ENCODE results near the gene DOP1B.

DOP1B gene

DNA sequence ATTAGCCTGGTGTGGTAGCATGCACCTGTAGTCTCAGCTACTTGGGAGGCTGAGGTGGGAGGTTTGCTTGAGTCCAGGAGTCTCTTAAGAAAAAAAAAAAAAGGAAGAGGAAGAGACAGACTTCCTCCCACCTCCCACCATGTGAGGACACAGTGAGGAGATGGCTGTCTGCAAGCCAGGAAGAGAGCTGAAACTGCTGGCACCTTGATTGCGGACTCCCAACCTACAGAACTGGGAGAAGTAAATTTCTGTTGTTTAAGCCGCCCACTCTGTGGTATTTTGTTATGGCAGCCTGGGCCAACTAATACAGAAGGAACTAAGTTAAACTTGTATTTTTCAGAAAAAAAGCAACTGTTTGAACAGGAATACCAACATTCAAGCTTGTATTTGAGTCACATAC, 21.7 kb downstream of the DOP1B start:
- Histone ChIP-seq H3K36me3 (ENCODE audit: control insufficient read depth, insufficient read depth, low read length) (no peaks in the 10 kb centered on the region), H3K4me3 (ENCODE audit: low read depth, low read length) (no peak overlapping the region), H3K27ac (ENCODE audit: low read depth, low read length) (no peak overlapping the region), H3K9me3 (ENCODE audit: control insufficient read depth, insufficient read depth, low read depth, low read length) (0 out of 2 replicates have a peak, but pooled peaks cover 3% of the 10 kb centered on the region), H3K27me3 (ENCODE audit: control insufficient read depth, insufficient read depth, low read length) (no peaks in the 10 kb centered on the region), H3K4me1 (ENCODE audit: control insufficient read depth, insufficient read depth, low read length) (no peaks in the 10 kb centered on the region), H3K9ac (ENCODE audit: low read length) (no peak overlapping the region)

GRCh38 chr21:36179145-36179544, 22.5 kb downstream of the DOP1B start:
- no peak overlapping the region for H3K9ac ChIP-seq (ENCODE audit: low read length)
- no peaks in the 10 kb centered on the region for H3K4me1 ChIP-seq (ENCODE audit: control insufficient read depth, insufficient read depth, low read length)
- H3K4me3 ChIP-seq (ENCODE audit: low read depth, low read length) = no peak overlapping the region
- H3K36me3 ChIP-seq (ENCODE audit: control insufficient read depth, insufficient read depth, low read length) = no peaks in the 10 kb centered on the region
- 0 out of 2 replicates have a peak, but pooled peaks cover 3% of the 10 kb centered on the region for H3K9me3 ChIP-seq (ENCODE audit: control insufficient read depth, insufficient read depth, low read depth, low read length)
- no peak overlapping the region for H3K27ac ChIP-seq (ENCODE audit: low read depth, low read length)
- no peaks in the 10 kb centered on the region for H3K27me3 ChIP-seq (ENCODE audit: control insufficient read depth, insufficient read depth, low read length)

DNA sequence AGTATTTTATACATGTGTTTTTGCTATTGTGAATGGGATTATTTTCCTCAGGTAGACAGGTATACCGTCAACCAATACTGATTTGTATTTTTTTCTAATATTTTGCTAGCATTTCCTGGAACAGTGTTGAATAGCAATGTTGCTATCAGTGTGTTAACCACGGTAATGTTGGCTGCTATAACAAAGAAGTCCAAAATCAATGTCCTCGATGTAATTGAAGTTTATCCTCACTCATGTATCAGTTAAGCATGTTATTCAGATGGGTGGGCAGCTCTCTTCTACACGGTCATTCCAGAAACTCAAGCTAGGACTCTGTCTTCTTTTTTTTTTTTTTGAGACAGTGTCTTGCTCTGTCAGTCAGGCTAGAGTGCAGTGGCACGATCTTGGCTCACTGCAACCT, 24.3 kb downstream of the DOP1B start:
- H3K4me1 ChIP-seq (ENCODE audit: control insufficient read depth, insufficient read depth, low read length) = no peaks in the 10 kb centered on the region
- no peak overlapping the region for H3K27ac ChIP-seq (ENCODE audit: low read depth, low read length)
- 0 out of 2 replicates have a peak, but pooled peaks cover 3% of the 10 kb centered on the region for H3K9me3 ChIP-seq (ENCODE audit: control insufficient read depth, insufficient read depth, low read depth, low read length)
- H3K36me3 ChIP-seq (ENCODE audit: control insufficient read depth, insufficient read depth, low read length) = no peaks in the 10 kb centered on the region
- no peak overlapping the region for H3K4me3 ChIP-seq (ENCODE audit: low read depth, low read length)
- H3K9ac ChIP-seq (ENCODE audit: low read length) = no peak overlapping the region
- H3K27me3 ChIP-seq (ENCODE audit: control insufficient read depth, insufficient read depth, low read length) = no peaks in the 10 kb centered on the region

DNA sequence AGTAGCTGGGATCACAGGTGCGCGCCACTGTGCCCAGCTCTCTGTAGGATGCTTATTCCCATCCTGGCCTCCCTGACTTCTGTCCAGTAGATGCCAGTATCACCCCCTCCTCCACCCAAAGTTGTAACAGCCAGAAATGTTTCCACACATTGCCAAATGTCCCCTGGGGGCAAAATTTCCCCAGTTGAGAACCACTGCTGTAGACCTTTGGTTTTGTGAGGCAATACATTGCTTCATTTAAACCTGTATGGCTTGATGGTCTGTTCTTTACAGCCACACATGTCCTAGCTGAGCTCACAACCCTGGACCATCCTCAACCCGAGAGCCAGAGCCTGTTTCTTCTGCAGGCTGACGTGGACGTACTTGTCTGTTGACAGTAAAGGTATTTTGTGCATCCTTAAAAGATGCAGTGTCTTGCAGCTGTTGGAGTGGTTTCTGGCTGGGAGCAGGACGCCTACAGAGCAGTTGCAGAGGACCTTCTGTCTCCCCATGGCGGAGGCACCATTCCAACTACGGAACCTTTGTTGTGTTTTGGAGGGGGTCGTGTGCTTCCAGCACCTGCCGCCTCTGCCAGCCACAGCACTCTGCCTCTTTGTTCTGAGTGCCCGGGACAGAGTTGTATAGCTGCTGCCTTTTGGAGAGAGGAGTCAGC, 26.6 kb downstream of the DOP1B start:
- no peaks in the 10 kb centered on the region for H3K36me3 ChIP-seq (ENCODE audit: control insufficient read depth, insufficient read depth, low read length)
- H3K9ac ChIP-seq (ENCODE audit: low read length) = no peak overlapping the region
- H3K27me3 ChIP-seq (ENCODE audit: control insufficient read depth, insufficient read depth, low read length) = no peaks in the 10 kb centered on the region
- H3K4me3 ChIP-seq (ENCODE audit: low read depth, low read length) = no peak overlapping the region
- H3K4me1 ChIP-seq (ENCODE audit: control insufficient read depth, insufficient read depth, low read length) = peaks cover 7% of the 10 kb centered on the region
- H3K27ac ChIP-seq (ENCODE audit: low read depth, low read length) = no peak overlapping the region
- H3K9me3 ChIP-seq (ENCODE audit: control insufficient read depth, insufficient read depth, low read depth, low read length) = 0 out of 2 replicates have a peak, but pooled peaks cover 3% of the 10 kb centered on the region

DNA sequence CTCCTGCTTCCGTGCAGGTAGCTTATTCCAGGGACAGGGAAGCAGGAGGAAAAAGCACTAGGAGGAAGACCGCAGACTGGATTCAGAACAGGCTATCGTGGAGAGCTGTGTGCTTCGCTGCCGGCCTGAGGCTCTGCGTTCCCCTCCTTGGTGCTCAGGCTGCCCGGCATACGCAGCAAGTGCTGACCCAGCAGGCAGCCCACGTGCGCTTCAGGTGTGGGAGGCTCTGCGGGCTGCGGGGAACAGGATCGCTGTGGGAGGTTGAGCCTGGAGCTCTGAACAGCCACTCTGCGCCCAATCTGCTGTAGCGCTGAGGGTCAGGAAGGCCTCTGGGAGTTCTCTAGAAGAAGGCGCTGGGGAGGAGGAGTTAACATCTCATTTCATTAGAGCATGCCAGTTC, 27.9 kb downstream of the DOP1B start:
- H3K4me3 ChIP-seq (ENCODE audit: low read depth, low read length) = no peak overlapping the region
- no peak overlapping the region for H3K9ac ChIP-seq (ENCODE audit: low read length)
- H3K27me3 ChIP-seq (ENCODE audit: control insufficient read depth, insufficient read depth, low read length) = no peaks in the 10 kb centered on the region
- no peak overlapping the region for H3K27ac ChIP-seq (ENCODE audit: low read depth, low read length)
- 0 out of 2 replicates have a peak, but pooled peaks cover 3% of the 10 kb centered on the region for H3K9me3 ChIP-seq (ENCODE audit: control insufficient read depth, insufficient read depth, low read depth, low read length)
- peaks cover 7% of the 10 kb centered on the region for H3K4me1 ChIP-seq (ENCODE audit: control insufficient read depth, insufficient read depth, low read length)
- H3K36me3 ChIP-seq (ENCODE audit: control insufficient read depth, insufficient read depth, low read length) = no peaks in the 10 kb centered on the region

- H3K4me3 ChIP-seq (ENCODE audit: low read depth, low read length) = no peak overlapping the region
- H3K9ac ChIP-seq (ENCODE audit: low read length) = no peak overlapping the region
- 0 out of 2 replicates have a peak, but pooled peaks cover 3% of the 10 kb centered on the region for H3K9me3 ChIP-seq (ENCODE audit: control insufficient read depth, insufficient read depth, low read depth, low read length)
- H3K36me3 ChIP-seq (ENCODE audit: control insufficient read depth, insufficient read depth, low read length) = no peaks in the 10 kb centered on the region
- H3K27ac ChIP-seq (ENCODE audit: low read depth, low read length) = no peak overlapping the region
- no peaks in the 10 kb centered on the region for H3K27me3 ChIP-seq (ENCODE audit: control insufficient read depth, insufficient read depth, low read length)
- peaks cover 7% of the 10 kb centered on the region for H3K4me1 ChIP-seq (ENCODE audit: control insufficient read depth, insufficient read depth, low read length)
Observed at GRCh38 chr21:36185523-36185922, 28.9 kb downstream of the DOP1B start.

- H3K27me3 ChIP-seq (ENCODE audit: control insufficient read depth, insufficient read depth, low read length) = no peaks in the 10 kb centered on the region
- H3K36me3 ChIP-seq (ENCODE audit: control insufficient read depth, insufficient read depth, low read length) = no peaks in the 10 kb centered on the region
- H3K9ac ChIP-seq (ENCODE audit: low read length) = no peak overlapping the region
- H3K27ac ChIP-seq (ENCODE audit: low read depth, low read length) = no peak overlapping the region
- no peak overlapping the region for H3K4me3 ChIP-seq (ENCODE audit: low read depth, low read length)
- H3K9me3 ChIP-seq (ENCODE audit: control insufficient read depth, insufficient read depth, low read depth, low read length) = no peaks in the 10 kb centered on the region
- H3K4me1 ChIP-seq (ENCODE audit: control insufficient read depth, insufficient read depth, low read length) = peaks cover 7% of the 10 kb centered on the region
Observed at GRCh38 chr21:36186081-36186480, 29.5 kb downstream of the DOP1B start.

GRCh38 chr21:36186506-36187399, 30.1 kb downstream of the DOP1B start:
- no peaks in the 10 kb centered on the region for H3K36me3 ChIP-seq (ENCODE audit: control insufficient read depth, insufficient read depth, low read length)
- no peak overlapping the region for H3K9ac ChIP-seq (ENCODE audit: low read length)
- no peak overlapping the region for H3K27ac ChIP-seq (ENCODE audit: low read depth, low read length)
- no peak overlapping the region for H3K4me3 ChIP-seq (ENCODE audit: low read depth, low read length)
- H3K9me3 ChIP-seq (ENCODE audit: control insufficient read depth, insufficient read depth, low read depth, low read length) = no peaks in the 10 kb centered on the region
- no peaks in the 10 kb centered on the region for H3K27me3 ChIP-seq (ENCODE audit: control insufficient read depth, insufficient read depth, low read length)
- peaks cover 7% of the 10 kb centered on the region for H3K4me1 ChIP-seq (ENCODE audit: control insufficient read depth, insufficient read depth, low read length)

DNA sequence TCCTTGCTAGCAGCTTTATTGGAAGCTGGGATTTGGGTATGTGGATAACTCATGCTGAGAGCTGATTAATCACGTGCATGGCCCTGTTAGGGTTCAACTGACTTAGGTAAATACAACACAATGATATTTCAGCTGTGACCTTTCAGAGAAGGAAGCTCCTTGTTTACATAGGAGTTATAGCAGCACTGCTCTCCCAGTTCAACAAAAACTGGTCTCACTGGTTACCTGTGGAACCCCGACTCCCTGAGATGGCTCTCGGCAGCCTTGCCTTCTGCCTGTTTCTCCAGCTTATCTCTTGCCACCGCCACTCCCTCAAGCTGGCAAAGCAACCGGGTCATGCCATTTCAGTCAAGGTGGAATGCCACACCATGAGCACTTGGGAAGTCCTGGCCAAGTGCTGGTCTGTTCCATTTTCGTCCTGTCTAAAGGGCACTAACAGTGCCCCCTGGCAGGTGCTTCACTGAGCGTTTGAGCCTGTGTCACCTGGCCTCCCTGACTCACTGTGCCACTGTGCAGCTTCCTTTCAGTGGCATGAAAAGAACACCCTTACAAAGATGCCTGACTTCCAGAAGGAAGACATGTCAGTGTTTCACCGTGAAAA, 31.6 kb downstream of the DOP1B start:
- no peak overlapping the region for H3K4me3 ChIP-seq (ENCODE audit: low read depth, low read length)
- no peak overlapping the region for H3K27ac ChIP-seq (ENCODE audit: low read depth, low read length)

DNA sequence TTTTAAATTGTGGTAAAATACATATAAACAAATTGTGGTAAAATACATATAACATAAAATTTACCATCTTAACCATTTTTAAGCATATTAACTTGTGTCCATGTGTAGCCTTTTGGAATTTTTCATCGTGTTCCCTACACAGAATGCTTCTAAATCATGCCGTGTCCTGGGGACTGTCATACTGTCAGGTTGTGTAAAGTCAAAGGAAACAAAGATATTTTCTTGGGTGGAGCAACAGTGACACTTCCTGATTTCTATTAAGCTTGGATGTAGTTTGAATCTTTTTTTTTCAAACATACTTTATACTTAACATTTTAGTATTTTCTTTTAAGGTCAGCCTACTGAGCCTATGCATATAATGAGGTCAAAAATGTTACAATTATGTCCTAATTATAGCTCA, 32.3 kb downstream of the DOP1B start:
- no peak overlapping the region for H3K27ac ChIP-seq (ENCODE audit: low read depth, low read length)
- H3K36me3 ChIP-seq (ENCODE audit: control insufficient read depth, insufficient read depth, low read length) = no peaks in the 10 kb centered on the region
- peaks cover 16% of the 10 kb centered on the region for H3K4me1 ChIP-seq (ENCODE audit: control insufficient read depth, insufficient read depth, low read length)
- H3K27me3 ChIP-seq (ENCODE audit: control insufficient read depth, insufficient read depth, low read length) = no peaks in the 10 kb centered on the region
- H3K9ac ChIP-seq (ENCODE audit: low read length) = no peak overlapping the region
- H3K4me3 ChIP-seq (ENCODE audit: low read depth, low read length) = no peak overlapping the region
- no peaks in the 10 kb centered on the region for H3K9me3 ChIP-seq (ENCODE audit: control insufficient read depth, insufficient read depth, low read depth, low read length)

More for the DNA sequence above, 31.6 kb downstream of the DOP1B start:
- H3K9ac ChIP-seq (ENCODE audit: low read length) = no peak overlapping the region
- no peaks in the 10 kb centered on the region for H3K9me3 ChIP-seq (ENCODE audit: control insufficient read depth, insufficient read depth, low read depth, low read length)
- no peaks in the 10 kb centered on the region for H3K36me3 ChIP-seq (ENCODE audit: control insufficient read depth, insufficient read depth, low read length)
- peaks cover 10% of the 10 kb centered on the region for H3K4me1 ChIP-seq (ENCODE audit: control insufficient read depth, insufficient read depth, low read length)
- no peaks in the 10 kb centered on the region for H3K27me3 ChIP-seq (ENCODE audit: control insufficient read depth, insufficient read depth, low read length)

GRCh38 chr21:36190736-36191135, 34.1 kb downstream of the DOP1B start:
- H3K36me3 ChIP-seq (ENCODE audit: control insufficient read depth, insufficient read depth, low read length) = no peaks in the 10 kb centered on the region
- H3K9me3 ChIP-seq (ENCODE audit: control insufficient read depth, insufficient read depth, low read depth, low read length) = no peaks in the 10 kb centered on the region
- no peak overlapping the region for H3K9ac ChIP-seq (ENCODE audit: low read length)
- no peak overlapping the region for H3K27ac ChIP-seq (ENCODE audit: low read depth, low read length)
- H3K27me3 ChIP-seq (ENCODE audit: control insufficient read depth, insufficient read depth, low read length) = no peaks in the 10 kb centered on the region
- H3K4me3 ChIP-seq (ENCODE audit: low read depth, low read length) = no peak overlapping the region
- peaks cover 16% of the 10 kb centered on the region for H3K4me1 ChIP-seq (ENCODE audit: control insufficient read depth, insufficient read depth, low read length)

Measured in HUES6 (cell line).